HepG2 (cell line): Measurements from ENCODE around the gene UROD. TPM values are rescaled to one million over a fixed set of nuclear protein-coding genes. Genes with fewer than 3 reads are reported as not detected.

Experiments used
- CENPX ChIP-seq: sonication (generic); formaldehyde crosslinking; IDR thresholded peaks from 2 replicates; pipeline ENCODE4 v1.9.0; 2021; ENCODE audit warnings: mild to moderate bottlenecking, missing genetic modification reagents, moderate library complexity
- CREM ChIP-seq, 2 experiments: sonication (generic) in 1 of 2; formaldehyde crosslinking in 1 of 2; IDR thresholded peaks; 2 replicates each; pipeline versions ENCODE4 v1.4.0 to v1.6.1; 2016 to 2020; ENCODE audit warnings: antibody characterized with exemption in 1 of 2, mild to moderate bottlenecking in 1 of 2, missing genetic modification reagents in 1 of 2
- GFI1 ChIP-seq: sonication (generic); formaldehyde crosslinking; IDR thresholded peaks from 2 replicates; pipeline ENCODE4 v1.5.0; 2020; ENCODE audit warnings: missing genetic modification reagents, mild to moderate bottlenecking, borderline replicate concordance
- GTF2F1 ChIP-seq: fragments of 150-350 bp; IDR thresholded peaks from 2 replicates; pipeline ENCODE4 v1.6.1; 2014; ENCODE audit warnings: low read length
- ISL2 ChIP-seq: sonication (generic); formaldehyde crosslinking; IDR thresholded peaks from 2 replicates; pipeline ENCODE4 v1.5.0; 2020; ENCODE audit warnings: missing genetic modification reagents
- NFATC3 ChIP-seq: sonication (generic); formaldehyde crosslinking; IDR thresholded peaks from 2 replicates; pipeline ENCODE4 v1.5.1; 2020; ENCODE audit warnings: mild to moderate bottlenecking, missing genetic modification reagents
- ONECUT2 ChIP-seq: sonication (generic); formaldehyde crosslinking; IDR thresholded peaks from 2 replicates; pipeline ENCODE4 v1.4.0; 2020; ENCODE audit warnings: missing genetic modification reagents
- PRDM10 ChIP-seq: sonication (generic); formaldehyde crosslinking; IDR thresholded peaks from 2 replicates; pipeline ENCODE4 v1.4.0; 2020; ENCODE audit warnings: low read depth, missing genetic modification reagents
- PTBP1 ChIP-seq: fragments of 200-400 bp; formaldehyde crosslinking; IDR thresholded peaks from 2 replicates; pipeline ENCODE4 v1.6.1; 2018; ENCODE audit warnings: low read length, low read depth; ENCODE audit not compliant: poor library complexity, severe bottlenecking
- RNF219 ChIP-seq: sonication (generic); formaldehyde crosslinking; IDR thresholded peaks from 2 replicates; pipeline ENCODE4 v1.5.0; 2020; ENCODE audit warnings: mild to moderate bottlenecking, missing genetic modification reagents
- SMAD1 ChIP-seq: sonication (generic); formaldehyde crosslinking; IDR thresholded peaks from 2 replicates; pipeline ENCODE4 v1.4.0; 2020; ENCODE audit warnings: missing genetic modification reagents, low read depth, mild to moderate bottlenecking, borderline replicate concordance
- TRIM24 ChIP-seq: sonication (generic); formaldehyde crosslinking; IDR thresholded peaks from 2 replicates; pipeline ENCODE4 v1.8.0; 2022; ENCODE audit warnings: mild to moderate bottlenecking, missing genetic modification reagents
- ZFAT ChIP-seq: sonication (generic); formaldehyde crosslinking; conservative IDR thresholded peaks from 2 replicates; pipeline ENCODE4 v1.8.1; 2023; ENCODE audit warnings: missing genetic modification reagents, inconsistent platforms
- ZNF160 ChIP-seq: sonication (generic); formaldehyde crosslinking; IDR thresholded peaks from 2 replicates; pipeline ENCODE4 v1.8.0; 2022; ENCODE audit warnings: mild to moderate bottlenecking, inconsistent platforms, missing genetic modification reagents
- ZNF326 ChIP-seq: sonication (generic); formaldehyde crosslinking; IDR thresholded peaks from 2 replicates; pipeline ENCODE4 v1.4.0; 2020; ENCODE audit warnings: missing genetic modification reagents, borderline replicate concordance
- ZNF329 ChIP-seq: sonication (generic); formaldehyde crosslinking; IDR thresholded peaks from 2 replicates; pipeline ENCODE4 v1.9.0; 2021; ENCODE audit warnings: low read depth, mild to moderate bottlenecking, missing genetic modification reagents
- ZNF33A ChIP-seq: sonication (generic); formaldehyde crosslinking; IDR thresholded peaks from 2 replicates; pipeline ENCODE4 v1.5.1; 2020; ENCODE audit warnings: missing genetic modification reagents, mild to moderate bottlenecking, moderate library complexity, borderline replicate concordance
- ZNF672 ChIP-seq: sonication (generic); formaldehyde crosslinking; IDR thresholded peaks from 2 replicates; pipeline ENCODE4 v1.8.1; 2022; ENCODE audit warnings: missing genetic modification reagents
- ZNF780A ChIP-seq: sonication (generic); formaldehyde crosslinking; IDR thresholded peaks from 2 replicates; pipeline ENCODE4 v1.8.0; 2022; ENCODE audit warnings: mild to moderate bottlenecking, missing genetic modification reagents, moderate library complexity
- ZSCAN25 ChIP-seq: sonication (generic); formaldehyde crosslinking; IDR thresholded peaks from 2 replicates; pipeline ENCODE4 v1.8.0; 2022; ENCODE audit warnings: mild to moderate bottlenecking, missing genetic modification reagents
- polyA plus RNA-seq, 8 experiments: library from polyadenylated mRNA; depleted of rRNA in 3 of 8; stranded (reverse) in 7 of 8; unstranded in 1 of 8; fragments of >200 nt; fragmentation: Illumina TruSeq in 4 of 8; extraction: Trizol in 4 of 8; gene quantifications; 2 replicates each; pipeline versions ENCODE4 v1.2.1 to v1.2.3, GENCODE V29; 2011 to 2016; ENCODE audit warnings: low read depth in 4 of 8, missing spikeins in 1 of 8, mixed read lengths in 1 of 8; ENCODE audit not compliant: insufficient read depth in 1 of 8
- total RNA-seq, 5 experiments: library from RNA; depleted of rRNA; stranded (reverse); fragments of >200 nt; fragmentation: Illumina TruSeq; extraction: Trizol; gene quantifications; 2 replicates each; pipeline ENCODE4 v1.2.3, GENCODE V29; 2016; ENCODE audit warnings: low read depth in 1 of 5
- TF ChIP-seq, protein P1 (sequence below): sonication (generic); formaldehyde crosslinking; IDR thresholded peaks from 2 replicates; pipeline ENCODE4 v1.5.1; 2020; ENCODE audit warnings: missing genetic modification reagents, mild to moderate bottlenecking, borderline replicate concordance

Gene UROD
- total and polyA plus RNA-seq, 2 of the 13 experiments (the other 11 are each of a cell fraction or from before 2014, with no cell fraction given), result 162 to 171 TPM

DNA sequence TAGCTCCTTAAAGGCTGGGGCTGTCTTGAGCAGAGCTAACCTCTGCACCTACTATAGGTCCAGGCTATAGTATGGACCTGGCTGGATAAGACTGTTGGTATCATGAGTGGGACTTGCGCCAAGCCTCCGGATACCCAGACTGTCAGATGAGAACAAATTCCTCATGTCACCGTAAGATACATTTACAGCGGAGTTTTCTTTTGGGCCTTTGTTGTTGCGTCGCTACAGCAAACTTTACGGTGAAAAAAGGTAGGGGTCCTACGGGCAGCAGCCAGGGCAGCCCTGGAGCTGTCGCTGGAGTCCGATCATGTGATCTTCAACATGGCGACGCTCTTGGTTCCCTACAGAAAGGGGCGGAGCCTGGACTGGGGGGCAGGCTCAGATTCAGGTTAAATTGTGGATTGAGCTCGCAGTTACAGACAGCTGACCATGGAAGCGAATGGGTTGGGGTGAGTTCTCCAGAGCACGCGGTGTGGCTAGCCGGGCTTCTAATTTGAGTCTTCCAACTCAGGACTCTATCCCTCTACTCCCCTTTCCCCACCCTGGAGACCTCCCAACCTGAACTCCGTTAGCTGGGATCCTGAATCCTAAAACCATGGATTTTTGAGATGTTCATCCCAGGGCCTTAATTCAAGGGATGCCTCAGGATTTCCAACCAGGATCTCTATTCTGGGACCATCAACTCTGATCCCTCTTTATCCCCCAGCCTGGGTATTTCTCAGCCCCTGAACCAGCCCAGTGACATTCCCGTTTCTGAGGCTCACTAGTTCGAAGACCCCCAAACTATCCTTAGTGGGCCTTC is at the start of gene UROD (continued):
- TF ChIP-seq ZNF780A (CRISPR knock-in tag) (no peak), GFI1 (CRISPR knock-in tag) (peak; percentile 44; the same call in 1 of the 2 replicates), NFATC3 (no peak), ZNF329 (no peak), ZSCAN25 (no peak; the same call in 1 of the 2 replicates), ONECUT2 (CRISPR knock-in tag) (no peak), ZNF672 (CRISPR knock-in tag) (no peak), ZFAT (peak; percentile 48; the same call in 1 of the 2 replicates), ZNF326 (CRISPR knock-in tag) (no peak), CENPX (no peak), TRIM24 (no peak), ZNF33A (CRISPR knock-in tag) (no peak), CREM (IDR thresholded peaks at IDR 0.05) (peak; percentile 77), CREM (CRISPR knock-in tag; IDR thresholded peaks at IDR 0.05) (no peak), PRDM10 (CRISPR knock-in tag) (peak; percentile 61; the same call in 1 of the 2 replicates), RNF219 (no peak), ZNF160 (CRISPR knock-in tag) (no peak), PTBP1 (no peak), ISL2 (CRISPR knock-in tag) (0 out of 2 replicates have a peak, but pooled peaks have one; percentile 40), SMAD1 (no peak), GTF2F1 (no peak; the same call in 1 of the 2 replicates)
- TF ChIP-seq, protein P1, sequence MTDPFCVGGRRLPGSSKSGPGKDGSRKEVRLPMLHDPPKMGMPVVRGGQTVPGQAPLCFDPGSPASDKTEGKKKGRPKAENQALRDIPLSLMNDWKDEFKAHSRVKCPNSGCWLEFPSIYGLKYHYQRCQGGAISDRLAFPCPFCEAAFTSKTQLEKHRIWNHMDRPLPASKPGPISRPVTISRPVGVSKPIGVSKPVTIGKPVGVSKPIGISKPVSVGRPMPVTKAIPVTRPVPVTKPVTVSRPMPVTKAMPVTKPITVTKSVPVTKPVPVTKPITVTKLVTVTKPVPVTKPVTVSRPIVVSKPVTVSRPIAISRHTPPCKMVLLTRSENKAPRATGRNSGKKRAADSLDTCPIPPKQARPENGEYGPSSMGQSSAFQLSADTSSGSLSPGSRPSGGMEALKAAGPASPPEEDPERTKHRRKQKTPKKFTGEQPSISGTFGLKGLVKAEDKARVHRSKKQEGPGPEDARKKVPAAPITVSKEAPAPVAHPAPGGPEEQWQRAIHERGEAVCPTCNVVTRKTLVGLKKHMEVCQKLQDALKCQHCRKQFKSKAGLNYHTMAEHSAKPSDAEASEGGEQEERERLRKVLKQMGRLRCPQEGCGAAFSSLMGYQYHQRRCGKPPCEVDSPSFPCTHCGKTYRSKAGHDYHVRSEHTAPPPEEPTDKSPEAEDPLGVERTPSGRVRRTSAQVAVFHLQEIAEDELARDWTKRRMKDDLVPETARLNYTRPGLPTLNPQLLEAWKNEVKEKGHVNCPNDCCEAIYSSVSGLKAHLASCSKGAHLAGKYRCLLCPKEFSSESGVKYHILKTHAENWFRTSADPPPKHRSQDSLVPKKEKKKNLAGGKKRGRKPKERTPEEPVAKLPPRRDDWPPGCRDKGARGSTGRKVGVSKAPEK (CRISPR knock-in tag), result no peak
